ENCODE results near the gene RBM44.

The RBM44 gene

GRCh38 chr2:237886685-237887481, 88.3 kb downstream of the RBM44 start:
- DNase-seq (ENCODE audit: low read depth in 2 of 2): no peak

DNA sequence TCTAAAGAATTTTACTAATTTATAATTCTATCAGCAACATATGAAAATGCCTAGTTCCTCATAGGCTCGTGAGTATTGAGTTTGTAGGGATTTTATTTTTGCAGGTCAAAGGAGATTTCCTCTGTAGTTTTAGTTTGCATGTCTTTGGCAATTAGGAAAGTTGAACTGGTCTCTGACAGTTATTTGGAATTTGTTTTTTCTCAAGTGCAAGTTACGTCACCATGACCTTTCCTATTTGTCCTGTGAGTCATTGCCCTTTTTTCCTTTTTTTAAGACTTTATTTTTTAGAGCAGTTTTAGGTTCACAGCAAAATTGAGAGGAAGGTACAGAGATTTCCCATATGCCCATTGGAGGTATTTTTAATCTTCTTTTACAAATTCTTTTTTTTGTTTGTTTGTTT, 89.8 kb downstream of the RBM44 start:
- DNase-seq (ENCODE audit: low read depth in 2 of 2): no peak

GRCh38 chr2:237889016-237889415, 90.4 kb downstream of the RBM44 start:
- no peak for DNase-seq (ENCODE audit: low read depth in 2 of 2)

- DNase-seq (ENCODE audit: low read depth in 2 of 2): no peak
Measured at GRCh38 chr2:237889811-237890210, 91.2 kb downstream of the RBM44 start.
